ENCODE results near the gene TBC1D28.
"Not testable (repeated sequence)": the region's sequence is repeated elsewhere in the genome, so short reads cannot be mapped to it uniquely, and the experiment has no call there.

- TF ChIP-seq CTCF, POLR2A (IDR thresholded peaks at IDR 0.05): not testable (repeated sequence)
Measured at GRCh38 chr17:18635773-18636172, 8.4 kb downstream of the TBC1D28 start.

Measured in lower leg skin (tissue), 3 donors.